Naive B cell (primary cell): Measurements from ENCODE around the gene FOLR3. TPM values are rescaled to one million over a fixed set of nuclear protein-coding genes. Genes with fewer than 3 reads are reported as not detected.
"Not testable (repeated sequence)": the region's sequence is repeated elsewhere in the genome, so short reads cannot be mapped to it uniquely, and the experiment has no call there.

Experiments used
- ATAC-seq, 2 donors: fragments of 150-1000 bp; cut with Tn5 transposase; 2 replicates each; pipeline ENCODE4 v1.10.0; 2021; ENCODE audit warnings: low read depth in 2 of 2, mild to moderate bottlenecking in 2 of 2, moderate library complexity in 2 of 2
- DNase-seq: peaks from one replicate; pipeline ENCODE4 v3.0.0; 2022
- H3K27ac Mint-ChIP-seq, 6 donors: one replicate each; pipeline ENCODE4 v1.8.0; 2020 to 2022; ENCODE audit warnings: mild to moderate bottlenecking in 6 of 6, mixed read lengths in 6 of 6, moderate library complexity in 5 of 6, inconsistent platforms in 2 of 6
- H3K27me3 Mint-ChIP-seq, 3 donors: one replicate each; pipeline ENCODE4 v1.8.0; 2021 to 2022; ENCODE audit warnings: mixed read lengths in 3 of 3, mild to moderate bottlenecking in 1 of 3
- H3K36me3 Mint-ChIP-seq, 2 donors: one replicate each; pipeline ENCODE4 v1.8.0; 2020 to 2022; ENCODE audit warnings: mixed read lengths in 2 of 2, inconsistent platforms in 1 of 2, mild to moderate bottlenecking in 1 of 2
- H3K4me1 Mint-ChIP-seq, 3 donors: one replicate each; pipeline ENCODE4 v1.8.0; 2020 to 2022; ENCODE audit warnings: mixed read lengths in 3 of 3, inconsistent platforms in 1 of 3, mild to moderate bottlenecking in 1 of 3, moderate library complexity in 1 of 3
- H3K4me3 Mint-ChIP-seq, 8 donors: one replicate each; pipeline ENCODE4 v1.8.0; 2020 to 2022; ENCODE audit warnings: mild to moderate bottlenecking in 8 of 8, mixed read lengths in 8 of 8, moderate library complexity in 8 of 8, inconsistent platforms in 2 of 8
- H3K9me3 Mint-ChIP-seq, 7 donors: one replicate each; pipeline ENCODE4 v1.8.0; 2020 to 2022; ENCODE audit warnings: mixed read lengths in 7 of 7, mild to moderate bottlenecking in 5 of 7, inconsistent platforms in 2 of 7, moderate library complexity in 1 of 7
- polyA plus RNA-seq, 6 donors: library from polyadenylated mRNA; unstranded; fragments of 300-500 nt; fragmentation: Illumina TruSeq; gene quantifications; one replicate each; pipeline ENCODE4 v1.2.3, GENCODE V29; 2021; ENCODE audit warnings: low read depth in 6 of 6

FOLR3 gene
- polyA plus RNA-seq, 6 donors from 2014 or later, result 0.51 to 0.75 TPM; not detected in 4

DNA sequence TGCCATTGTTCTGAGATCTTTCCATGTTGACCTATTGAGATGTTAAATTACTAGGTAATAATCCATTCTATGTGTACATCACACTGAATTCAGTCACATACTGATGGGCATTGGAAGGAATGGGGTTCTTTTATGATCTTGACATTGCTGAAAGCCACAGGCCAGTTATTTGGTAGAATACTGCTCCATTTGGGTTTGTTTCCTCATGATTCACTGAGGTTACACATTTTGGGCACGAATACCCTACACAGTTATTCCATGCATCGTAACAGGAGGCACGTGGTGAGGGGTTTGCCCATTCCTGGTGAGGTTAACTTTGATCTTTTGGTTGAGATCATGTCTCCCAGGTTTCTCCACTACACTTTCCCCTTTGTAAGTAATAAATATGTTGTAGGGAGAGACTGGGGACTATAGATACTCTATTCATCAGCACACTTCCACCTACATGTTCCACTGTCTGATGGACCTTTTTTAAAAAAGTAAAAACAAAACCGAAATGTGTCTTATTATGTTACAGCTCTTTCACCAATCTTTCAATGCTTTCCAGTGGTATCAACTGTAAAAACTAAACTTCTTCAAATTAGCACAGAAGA, 44.4 kb downstream of the FOLR3 start:
- Mint-ChIP-seq H3K4me3 (no peak overlapping the region), H3K27ac (no peak overlapping the region), H3K4me1 (peaks cover 3 to 7% (median 5%) of the 10 kb centered on the region in 3 donors), H3K27me3 (peaks cover 9 to 37% (median 27%) of the 10 kb centered on the region in 3 donors), H3K9me3 (peaks cover 0 to 2% (median 0%) of the 10 kb centered on the region in 7 donors), H3K36me3 (no peaks in the 10 kb centered on the region)
- DNase-seq (no peak), ATAC-seq (no peak)

GRCh38 chr11:72180892-72181552, 45.5 kb downstream of the FOLR3 start:
- not testable (repeated sequence) for H3K36me3 Mint-ChIP-seq, H3K9me3 Mint-ChIP-seq, H3K4me1 Mint-ChIP-seq, H3K27ac Mint-ChIP-seq, DNase-seq, ATAC-seq
- H3K4me3 Mint-ChIP-seq, result peak overlapping the region in 1 of 8 donors; percentile 25
- peaks cover 9 to 33% (median 27%) of the 10 kb centered on the region in 3 donors for H3K27me3 Mint-ChIP-seq

- H3K36me3 Mint-ChIP-seq, H3K9me3 Mint-ChIP-seq, H3K4me1 Mint-ChIP-seq, H3K27ac Mint-ChIP-seq, ATAC-seq, H3K4me3 Mint-ChIP-seq, DNase-seq: not testable (repeated sequence)
- H3K27me3 Mint-ChIP-seq, result peaks cover 9 to 28% (median 27%) of the 10 kb centered on the region in 3 donors
These were observed 46.0 kb downstream of the FOLR3 start for GRCh38 chr11:72181553-72181958.

DNA sequence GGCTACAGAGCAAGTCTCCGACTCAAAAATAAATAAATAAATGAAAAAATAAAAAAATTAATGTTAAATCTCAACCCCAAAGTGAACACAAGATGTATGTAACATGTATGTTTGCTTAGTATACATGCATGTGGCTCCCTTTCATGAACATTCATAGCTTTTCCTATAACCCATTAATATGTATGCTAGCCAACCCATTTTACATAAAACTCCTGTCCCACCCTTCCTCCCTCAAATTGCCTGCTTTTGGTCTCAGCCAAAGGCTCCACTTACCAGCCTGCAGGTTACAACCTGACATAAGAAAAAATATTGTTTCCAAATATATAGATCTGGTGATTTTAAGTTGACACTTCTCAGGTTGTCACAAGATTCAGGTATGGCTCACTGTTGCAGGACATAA, 52.7 kb downstream of the FOLR3 start:
- Mint-ChIP-seq H3K27me3 (peaks cover 0 to 4% (median 3%) of the 10 kb centered on the region in 3 donors), H3K4me3 (peak overlapping the region in 1 of 8 donors; percentile 61), H3K27ac (no peak overlapping the region), H3K9me3 (no peaks in the 10 kb centered on the region), H3K4me1 (peaks cover 2 to 5% (median 3%) of the 10 kb centered on the region in 3 donors), H3K36me3 (peaks cover 0 to 4% of the 10 kb centered on the region in 2 donors)
- DNase-seq (no peak), ATAC-seq (no peak)

Other genes with a start within 250 kb of the FOLR3 start
- gene XNDC1N, start 207.1 kb upstream of the FOLR3 start, polyA plus RNA-seq, result 1 to 10 TPM; 4.5 to 8.4 (median 6.0) TPM
- gene RNF121, start 206.7 kb upstream of the FOLR3 start, polyA plus RNA-seq, result 10 to 100 TPM in 2 of 6 donors, 1 to 10 TPM in 4; 6.5 to 11.3 (median 9.2) TPM
- 10 to 100 TPM in 1 of 6 donors, 1 to 10 TPM in 5; 2.1 to 10.4 (median 5.7) TPM for gene IL18BP, start 136.8 kb upstream of the FOLR3 start, polyA plus RNA-seq
- gene NUMA1, start 55.2 kb upstream of the FOLR3 start, polyA plus RNA-seq, result 100 to 1,000 TPM in 1 of 6 donors, 10 to 100 TPM in 4, 1 to 10 TPM in 1; 5.4 to 102 (median 20.4) TPM
- 1 to 10 TPM; 1.6 to 6.2 (median 3.2) TPM for gene LRRC51, start 54.9 kb upstream of the FOLR3 start, polyA plus RNA-seq
- 100 to 1,000 TPM; 108 to 191 (median 132) TPM for gene LAMTOR1, start 32.4 kb upstream of the FOLR3 start, polyA plus RNA-seq
- gene TOMT, start 29.8 kb upstream of the FOLR3 start, polyA plus RNA-seq, result not detected
- gene ANAPC15, start 23.0 kb upstream of the FOLR3 start, polyA plus RNA-seq, result 10 to 100 TPM; 44.4 to 70.7 (median 54.3) TPM
- not detected for gene FOLR1, start 56.4 kb downstream of the FOLR3 start, polyA plus RNA-seq
- 1 to 10 TPM in 2 of 6 donors, under 1 TPM in 2, not detected in 2; 0.70 to 1.6 (median 1.2) TPM for gene FOLR2, start 81.1 kb downstream of the FOLR3 start, polyA plus RNA-seq
- 10 to 100 TPM in 1 of 6 donors, 1 to 10 TPM in 5; 4.8 to 13.1 (median 7.7) TPM for gene INPPL1, start 89.0 kb downstream of the FOLR3 start, polyA plus RNA-seq
- gene PHOX2A, start 108.5 kb downstream of the FOLR3 start, polyA plus RNA-seq, result not detected